NCI-H2081 treated with DMSO at 0.1 percent for 48 hours (cell line): ENCODE measurements around the gene DOK5.
"Not testable (repeated sequence)": the region's sequence is repeated elsewhere in the genome, so short reads cannot be mapped to it uniquely, and the experiment has no call there.

Experiments
- DNase-seq: peaks from one replicate; lab custom pipeline; 2025; lab: John Stamatoyannopoulos, UW

Gene DOK5

DNA sequence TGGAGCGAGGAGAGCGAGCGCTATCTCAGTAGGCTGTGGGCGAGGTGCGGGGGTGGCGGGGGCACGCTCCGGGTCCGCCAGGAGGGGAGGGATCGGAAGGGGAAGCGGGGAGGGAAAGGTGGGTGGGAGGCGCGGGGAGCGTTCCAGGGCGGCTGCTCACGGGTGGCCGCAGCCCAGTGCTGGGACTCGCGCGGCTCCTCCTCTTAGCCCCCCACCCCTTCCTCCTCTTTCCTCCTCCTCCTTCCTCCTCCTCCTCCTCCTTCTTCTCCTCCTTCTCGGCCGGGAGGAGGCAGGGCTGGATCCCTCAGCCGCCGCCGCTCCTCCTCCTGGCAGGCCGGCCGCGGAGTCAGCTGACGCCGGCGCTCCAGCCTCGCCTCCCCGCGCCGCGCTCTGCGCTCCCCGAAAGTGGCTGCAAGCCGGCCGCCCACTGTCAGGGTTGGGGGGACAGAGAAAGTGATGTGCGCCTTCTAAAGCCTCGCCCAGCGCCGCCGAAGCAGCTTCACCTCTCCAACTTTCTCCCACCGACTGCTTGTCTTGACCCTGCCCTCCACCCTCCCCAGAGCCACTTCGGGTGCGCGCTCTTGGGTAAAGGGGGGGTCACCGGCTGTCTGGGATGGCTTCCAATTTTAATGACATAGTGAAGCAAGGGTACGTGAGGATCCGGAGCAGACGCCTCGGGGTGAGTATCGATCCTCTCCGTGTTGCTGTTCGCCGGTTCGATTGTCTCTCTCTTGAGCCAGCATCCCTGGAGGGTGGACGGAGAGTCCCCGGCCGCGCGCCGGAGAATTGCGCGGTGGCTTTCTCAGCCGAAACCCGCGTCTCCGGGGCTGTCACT is at the start of gene DOK5:
Gene DOK5, plus strand, starts transcription at position 260 of the 835 bp plus-strand sequence. Its CDS starts 354 bp downstream, at position 614.
- DNase-seq, result no peak

DNA sequence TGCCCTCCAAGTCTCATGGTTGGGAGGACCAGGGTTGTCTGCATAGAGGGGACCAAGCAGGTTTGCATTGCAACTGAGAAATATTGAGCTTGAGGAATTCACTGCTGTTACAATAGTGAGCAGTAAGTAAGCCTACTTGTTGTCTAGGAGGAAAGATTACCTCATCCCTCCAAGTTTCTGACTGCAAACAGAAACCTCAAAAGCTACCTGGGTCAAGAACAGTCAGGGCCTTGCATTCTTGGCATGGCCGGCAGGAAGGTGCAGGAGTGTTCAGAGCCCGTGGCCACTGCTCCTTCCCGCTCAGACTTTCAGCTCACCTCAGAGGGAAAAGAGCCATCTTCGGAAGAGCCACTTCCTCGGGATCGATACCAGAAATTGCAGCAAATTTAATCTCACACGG is 46.0 kb upstream of the DOK5 start:
- no peak for DNase-seq

DNA sequence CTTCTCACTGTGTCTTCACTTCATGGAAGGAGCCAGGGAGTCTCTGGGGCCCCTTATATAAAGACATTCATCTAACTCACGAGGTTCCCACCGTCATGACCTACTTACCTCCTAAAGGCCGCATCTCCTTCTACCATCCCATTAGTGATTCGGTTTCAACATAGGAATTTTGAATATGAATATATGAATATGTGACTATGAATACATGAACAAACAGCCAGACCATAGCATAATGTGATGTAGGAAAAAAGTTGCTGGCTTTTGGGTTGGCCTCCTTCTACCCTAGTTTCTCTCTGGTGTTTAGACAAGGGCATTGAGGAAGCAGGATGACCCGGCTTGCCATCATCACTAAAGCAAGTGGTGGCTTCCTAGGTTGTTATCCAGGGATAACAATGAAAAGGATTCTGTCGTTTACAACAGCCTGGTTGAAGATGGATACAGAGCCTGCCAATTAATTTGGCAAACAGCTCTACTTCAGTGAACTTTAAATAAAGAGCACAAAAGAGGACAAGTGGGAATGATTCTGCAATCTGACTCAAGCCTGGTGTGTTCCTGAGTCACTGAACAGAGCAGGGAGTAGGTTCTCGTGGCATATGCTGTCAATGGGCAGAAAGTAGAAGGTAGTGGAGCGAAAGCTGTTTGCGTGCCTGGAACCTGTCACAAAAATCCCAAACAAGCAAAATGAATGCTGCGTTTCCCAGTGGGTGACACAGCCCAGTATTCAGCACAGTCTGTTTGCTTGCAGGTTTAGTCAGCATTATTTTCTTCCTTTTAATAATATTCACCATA is 44.0 kb upstream of the DOK5 start:
- no peak for DNase-seq

DNA sequence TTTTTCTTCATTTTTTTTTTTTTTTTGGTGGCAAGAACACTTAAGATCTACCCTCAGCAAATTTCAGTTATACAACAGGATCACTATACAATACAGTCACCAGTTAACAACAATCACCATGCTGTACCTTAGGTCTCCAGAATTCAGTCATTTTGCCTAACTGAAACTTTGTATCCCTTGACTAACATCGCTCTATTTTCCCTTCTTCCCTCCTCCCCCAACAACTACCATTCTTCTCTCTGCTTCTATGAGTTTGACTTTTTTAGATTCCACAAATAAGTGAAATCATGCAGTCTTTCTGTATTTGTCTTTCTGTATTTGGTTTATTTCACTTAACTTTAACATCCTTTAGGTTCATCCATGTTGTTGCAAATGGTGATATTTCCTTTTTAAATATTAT is 42.4 kb upstream of the DOK5 start:
- no peak for DNase-seq

DNA sequence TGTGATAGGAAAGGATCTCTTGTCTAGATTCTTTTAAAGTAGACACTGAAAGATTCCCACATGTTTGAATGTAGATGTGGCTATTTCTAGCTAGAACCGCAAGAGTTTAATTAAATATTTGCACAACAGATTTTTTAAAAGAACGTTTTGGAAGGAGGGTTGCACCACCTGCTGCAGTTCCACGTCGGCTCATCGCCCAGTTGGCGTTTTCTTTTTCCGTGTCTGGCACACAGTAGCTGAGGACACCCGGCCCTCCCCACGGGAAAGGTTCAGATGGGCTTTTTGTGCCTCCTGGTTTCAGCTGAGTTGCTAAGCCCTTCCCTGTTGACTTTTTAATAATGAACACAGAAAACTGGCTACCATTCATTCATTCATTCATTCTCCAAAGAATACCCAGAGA is 41.8 kb upstream of the DOK5 start:
- DNase-seq, result no peak

DNA sequence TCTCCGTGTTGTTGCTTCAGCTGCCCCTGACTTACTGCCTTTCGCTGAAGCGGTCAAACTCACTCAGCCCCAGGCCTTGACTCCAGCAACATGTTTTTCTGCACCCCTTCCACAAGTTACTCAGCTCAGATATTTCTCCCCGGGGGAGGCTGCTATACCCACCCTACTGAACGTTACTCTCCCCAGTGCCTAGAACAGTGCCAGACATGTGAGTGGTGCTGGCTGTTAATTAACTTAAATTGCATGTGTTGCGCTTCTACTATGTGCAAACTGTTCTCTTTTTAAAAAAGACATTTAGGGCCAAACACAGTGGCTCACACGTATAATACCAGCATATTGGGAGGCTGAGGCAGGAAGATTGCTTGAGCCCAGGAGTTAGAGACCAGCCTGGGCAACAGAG is 41.2 kb upstream of the DOK5 start:
- no peak for DNase-seq

DNA sequence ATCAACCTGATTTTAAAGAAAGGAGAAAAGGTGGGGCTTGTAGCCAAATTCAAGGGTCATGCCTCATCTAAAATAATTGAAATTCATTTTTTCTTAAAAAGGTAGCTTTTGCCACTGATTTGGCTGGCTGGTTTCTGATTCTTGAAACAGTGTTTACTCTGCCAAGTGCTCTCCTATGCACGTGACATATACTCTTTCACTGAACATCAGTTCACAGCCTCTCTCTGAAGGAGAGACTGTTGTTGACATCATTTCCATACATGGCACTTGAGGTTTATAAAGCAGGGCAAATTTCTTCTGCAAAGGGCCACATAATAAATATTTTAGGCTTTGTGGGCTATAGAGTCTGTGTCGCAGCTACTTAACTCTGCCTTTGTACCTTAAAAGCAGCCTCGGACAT is 40.4 kb upstream of the DOK5 start:
- DNase-seq, result no peak

DNA sequence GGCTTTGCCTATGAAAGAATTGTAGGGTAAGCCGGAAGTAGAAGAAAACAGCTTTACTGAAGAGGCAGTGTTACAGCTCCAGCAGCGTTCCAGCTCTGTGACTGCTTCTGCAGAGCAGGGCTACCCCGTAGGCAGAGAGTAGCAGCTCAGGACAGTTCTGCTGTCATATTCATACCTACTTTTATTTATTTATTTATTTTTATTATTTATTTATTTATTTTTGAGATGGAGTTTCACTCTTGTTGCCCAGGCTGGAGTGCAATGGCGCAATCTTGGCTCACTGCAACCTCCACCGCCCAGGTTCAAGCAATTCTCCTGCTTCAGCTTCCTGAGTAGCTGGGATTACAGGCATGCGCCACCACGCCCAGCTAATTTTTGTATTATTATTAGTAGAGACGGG is 39.0 kb upstream of the DOK5 start:
- DNase-seq, result not testable (repeated sequence)

DNA sequence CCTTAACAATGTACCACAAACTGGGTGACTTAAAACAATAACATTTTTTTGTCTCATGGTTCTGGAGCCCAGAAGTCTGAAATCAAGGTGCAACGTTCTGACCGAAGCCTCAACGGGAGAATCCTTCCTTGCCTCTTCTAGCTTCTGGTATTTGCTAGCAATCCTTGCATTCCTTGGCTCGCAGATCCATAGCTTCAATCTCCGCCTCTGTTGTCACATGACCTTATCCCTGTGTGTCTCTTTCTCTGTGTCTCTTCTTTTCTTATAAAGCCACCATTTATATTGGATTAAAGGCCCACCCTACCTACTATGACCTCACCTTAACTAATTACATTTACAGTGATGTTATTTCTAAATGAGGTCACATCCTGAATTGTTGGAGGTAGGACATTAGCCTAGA is 37.2 kb upstream of the DOK5 start:
- DNase-seq, result no peak

DNA sequence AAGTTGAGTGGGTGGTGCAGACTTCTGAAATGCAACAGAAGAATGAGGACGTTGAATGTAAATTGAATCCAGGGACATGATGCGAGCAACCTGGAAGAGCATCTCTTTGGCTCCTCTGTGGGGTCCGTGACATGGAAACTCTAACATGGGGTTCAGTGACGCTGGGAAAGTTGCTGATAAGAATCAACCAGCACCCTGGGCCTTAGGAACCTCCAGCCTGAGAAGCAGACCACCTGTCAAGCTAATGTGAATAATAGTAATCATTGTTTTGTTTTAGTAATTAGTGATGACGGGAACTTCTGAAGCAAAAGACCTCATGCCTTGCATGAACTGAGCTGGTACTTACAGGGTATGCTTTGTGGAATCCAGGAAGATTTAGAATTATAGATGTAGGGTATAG is 25.2 kb upstream of the DOK5 start:
- no peak for DNase-seq

DNA sequence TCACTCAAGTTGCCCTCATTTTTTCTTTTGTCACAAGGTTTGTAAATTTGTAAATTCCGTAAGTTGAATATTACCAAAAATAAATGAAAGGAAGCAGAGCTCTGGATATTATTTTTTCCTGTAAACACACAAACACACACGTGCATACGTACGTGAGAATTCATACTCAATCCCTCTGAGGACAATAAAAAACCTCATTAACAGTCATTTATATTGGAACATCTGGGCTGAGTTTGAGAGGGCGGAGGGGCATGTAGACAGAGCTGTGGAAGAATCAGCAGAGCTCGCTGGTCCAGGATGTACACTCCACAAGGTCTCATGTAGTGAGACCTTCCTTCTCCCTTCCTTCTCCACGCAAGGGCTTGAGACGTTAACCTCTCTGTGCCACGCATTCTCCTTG is 24.2 kb upstream of the DOK5 start:
- DNase-seq, result no peak

DNA sequence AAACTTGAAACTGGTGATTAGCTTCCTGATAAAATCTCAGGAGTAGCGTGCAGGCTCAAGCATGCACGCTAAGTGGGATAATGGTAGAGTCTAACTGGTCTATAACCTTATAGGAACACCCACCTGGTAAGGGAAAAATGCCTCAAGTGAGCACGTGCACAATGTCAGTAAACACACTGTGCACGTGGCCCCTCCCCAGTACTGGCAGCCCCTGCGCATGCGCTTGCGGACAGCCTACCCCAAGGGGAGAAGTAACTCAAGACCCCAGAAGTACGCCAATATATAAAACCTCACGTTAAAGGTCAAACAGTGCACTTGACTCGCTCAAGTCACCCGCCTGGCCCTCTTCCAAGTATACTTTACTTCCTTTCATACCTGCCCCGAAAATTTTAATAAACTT is 23.1 kb upstream of the DOK5 start:
- no peak for DNase-seq

DNA sequence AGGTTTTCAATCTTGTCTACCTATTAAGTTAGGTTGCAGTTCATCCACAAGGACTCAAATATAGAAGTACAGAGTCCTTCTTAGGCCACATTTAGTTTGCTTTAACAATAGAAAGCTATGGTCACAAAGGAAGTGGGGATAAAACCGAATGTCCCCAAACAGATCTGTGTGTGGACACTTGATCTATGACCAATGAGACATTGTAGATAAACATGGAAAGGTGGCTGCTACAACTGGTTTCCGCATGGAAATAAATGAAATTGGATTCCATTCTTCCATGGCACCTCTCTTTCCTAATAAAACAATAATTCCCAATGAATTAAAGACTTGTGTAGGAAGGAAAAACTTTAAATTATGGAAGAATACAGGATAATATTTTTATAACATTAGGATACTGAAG is 20.4 kb upstream of the DOK5 start:
- DNase-seq, result no peak

DNA sequence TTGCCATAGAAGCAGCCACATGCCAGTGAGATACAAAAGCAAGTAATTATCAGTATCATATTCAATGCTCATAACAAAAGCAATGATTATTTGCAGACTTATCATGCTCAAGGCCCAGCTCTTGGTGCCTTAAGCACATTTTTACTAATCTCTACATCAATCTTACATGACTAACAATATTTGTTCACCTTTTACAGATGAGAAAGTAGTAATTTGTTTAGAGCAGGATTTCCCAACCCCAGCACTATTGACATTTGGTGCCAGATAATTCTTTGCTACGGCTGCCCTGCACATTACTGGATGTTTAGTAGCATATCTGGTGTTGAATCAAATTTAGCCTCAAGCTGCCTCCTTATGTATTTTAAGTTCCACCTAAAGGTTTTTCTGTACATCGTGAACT is 19.0 kb upstream of the DOK5 start:
- no peak for DNase-seq

DNA sequence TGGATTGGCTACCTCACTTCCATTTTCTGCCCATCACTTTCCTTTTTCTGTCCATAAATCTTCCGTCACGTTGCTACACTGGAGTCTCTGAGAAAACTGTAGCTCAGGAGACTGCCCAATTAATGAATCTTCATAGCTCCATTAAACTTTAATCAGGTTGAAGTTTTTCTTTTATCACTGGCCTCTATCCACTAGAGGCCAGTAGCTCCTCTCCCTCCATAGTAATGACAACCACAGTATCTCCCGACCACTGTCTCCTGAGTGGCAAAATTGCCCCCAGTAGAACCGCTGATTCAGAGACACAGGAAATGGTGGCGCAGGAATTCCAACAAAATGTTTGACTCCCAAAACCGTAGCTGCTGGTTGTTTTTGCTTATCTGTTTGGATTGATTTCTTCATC is 18.4 kb upstream of the DOK5 start:
- DNase-seq, result no peak

DNA sequence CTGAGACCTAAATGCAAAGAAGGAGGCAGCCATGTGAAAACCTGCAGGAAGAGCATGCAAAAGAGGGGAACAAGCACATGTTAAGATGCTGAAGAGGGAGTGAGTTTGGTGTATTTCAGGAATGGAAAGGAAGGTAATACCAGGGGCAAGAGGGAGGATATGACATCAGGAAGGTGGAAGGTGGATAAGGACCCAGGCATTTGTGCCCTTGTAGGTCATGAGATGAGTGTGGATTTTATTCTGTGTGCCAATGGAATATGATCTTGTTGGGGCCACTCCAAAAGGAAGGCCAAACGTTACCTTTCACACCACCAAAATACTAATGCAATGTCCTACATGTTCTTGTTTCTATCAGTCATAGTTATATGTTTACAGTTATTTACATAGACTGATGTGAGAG is 17.2 kb upstream of the DOK5 start:
- DNase-seq, result no peak

DNA sequence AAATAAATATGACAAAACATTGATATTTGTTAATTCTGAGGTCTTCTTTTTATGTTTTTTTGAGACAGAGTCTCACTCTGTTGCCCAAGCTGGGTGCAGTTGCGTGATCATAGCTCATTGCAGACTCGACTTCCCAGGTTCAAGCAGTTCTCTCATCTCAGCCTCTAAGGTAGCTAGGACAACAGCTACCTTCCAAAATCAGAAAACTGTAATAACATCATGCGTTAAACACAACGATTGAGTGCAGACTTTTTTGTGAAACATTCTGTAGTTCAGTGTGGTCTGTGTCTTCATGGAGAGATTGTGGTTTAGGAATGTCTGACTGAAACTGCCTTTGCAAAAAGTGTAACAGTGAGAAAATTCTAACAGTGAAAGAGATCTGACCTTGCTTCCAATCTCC is 16.1 kb upstream of the DOK5 start:
- DNase-seq, result no peak

DNA sequence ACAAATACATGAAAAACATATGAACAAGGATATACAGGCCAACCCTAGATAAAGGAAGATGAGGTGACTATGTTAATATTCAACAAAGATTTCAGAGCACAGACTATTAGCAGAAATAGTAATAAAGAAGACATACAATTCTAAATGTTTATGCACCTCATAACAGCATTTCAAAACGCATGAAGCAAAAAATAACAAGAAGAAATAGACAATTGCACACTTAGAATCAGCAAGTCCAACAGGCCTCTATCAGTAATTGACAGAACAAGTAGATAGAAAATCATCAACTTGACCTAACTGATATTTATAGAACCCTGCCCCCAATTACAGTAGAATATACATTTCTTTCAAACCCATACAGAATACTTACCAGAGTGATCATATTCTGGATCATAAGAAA is 11.4 kb upstream of the DOK5 start:
- DNase-seq, result no peak

DNA sequence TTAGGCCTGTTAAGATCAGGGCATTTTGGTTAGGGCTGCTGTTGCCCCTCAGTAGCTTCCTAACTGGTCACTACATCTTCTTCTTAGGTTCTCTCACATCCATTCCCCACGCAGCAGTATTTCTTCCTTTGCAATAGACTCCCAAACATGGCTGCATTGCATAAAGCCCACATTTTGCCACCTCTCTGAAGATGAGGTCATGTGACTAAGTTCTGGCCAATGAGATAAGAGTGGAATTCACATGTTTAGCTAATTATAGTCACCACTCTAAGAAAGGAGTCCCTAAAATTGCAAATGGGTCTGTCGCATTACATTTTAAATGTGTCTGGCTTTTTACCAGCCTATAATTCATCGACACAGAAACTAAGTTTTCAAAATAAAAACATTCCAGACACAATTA is 9.3 kb upstream of the DOK5 start:
- DNase-seq, result no peak

DNA sequence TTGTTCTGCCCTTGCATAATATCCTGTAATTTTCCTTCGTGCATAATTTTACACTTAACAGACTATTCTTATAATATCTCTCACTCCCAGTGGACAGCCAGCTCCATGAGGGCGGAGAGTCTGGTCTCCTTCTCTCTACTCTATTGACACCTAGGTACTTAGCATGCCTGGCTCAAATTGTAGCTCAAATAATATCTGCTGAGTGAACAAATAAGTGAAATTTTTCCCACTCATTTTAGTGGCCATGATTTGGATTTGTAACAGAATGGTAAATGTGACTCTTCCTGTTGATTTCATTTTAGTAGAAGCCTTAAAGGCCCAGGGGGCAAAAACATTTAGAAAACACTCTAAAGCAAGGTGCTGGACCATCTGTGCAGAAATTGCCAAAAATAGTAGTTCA is 7.8 kb upstream of the DOK5 start:
- DNase-seq, result no peak

DNA sequence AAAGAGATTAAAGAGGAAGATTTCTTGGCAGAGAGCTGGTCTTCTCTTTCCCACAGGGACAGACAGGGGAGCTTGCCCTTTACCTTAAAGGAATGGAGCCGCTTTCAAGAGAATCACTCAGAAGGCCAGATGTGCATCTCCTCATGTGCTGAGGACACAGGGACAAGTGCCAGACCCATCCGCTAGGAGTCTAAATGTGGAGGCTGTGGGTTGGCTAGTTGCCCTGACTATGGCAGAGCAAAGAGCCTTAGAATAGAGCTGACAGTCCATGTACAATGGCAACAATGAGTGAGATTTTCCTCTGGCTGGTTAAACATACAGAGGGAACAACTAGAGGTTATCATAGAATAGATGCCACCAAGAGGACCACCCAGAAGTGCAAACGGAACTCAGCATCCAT is 7.3 kb upstream of the DOK5 start:
- no peak for DNase-seq

DNA sequence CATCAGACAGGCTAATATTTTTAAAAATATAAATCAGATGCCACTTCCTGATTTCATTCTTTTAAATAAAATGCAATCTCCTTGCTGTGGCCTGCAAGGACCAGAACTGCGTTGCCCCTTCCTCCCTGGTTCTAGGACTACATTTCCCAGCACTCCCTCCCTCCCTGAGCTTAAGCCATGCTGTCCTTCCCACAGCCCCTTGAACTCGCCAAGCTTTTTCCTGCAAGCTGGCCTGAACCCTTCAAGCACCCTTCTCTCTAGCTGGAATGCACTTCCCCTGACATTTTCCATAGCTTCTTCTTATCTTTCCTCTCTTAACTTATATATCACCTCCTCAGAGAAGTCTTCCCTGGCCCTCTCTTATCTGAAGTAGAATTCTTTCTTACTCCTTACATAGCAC is 6.1 kb upstream of the DOK5 start:
- no peak for DNase-seq

DNA sequence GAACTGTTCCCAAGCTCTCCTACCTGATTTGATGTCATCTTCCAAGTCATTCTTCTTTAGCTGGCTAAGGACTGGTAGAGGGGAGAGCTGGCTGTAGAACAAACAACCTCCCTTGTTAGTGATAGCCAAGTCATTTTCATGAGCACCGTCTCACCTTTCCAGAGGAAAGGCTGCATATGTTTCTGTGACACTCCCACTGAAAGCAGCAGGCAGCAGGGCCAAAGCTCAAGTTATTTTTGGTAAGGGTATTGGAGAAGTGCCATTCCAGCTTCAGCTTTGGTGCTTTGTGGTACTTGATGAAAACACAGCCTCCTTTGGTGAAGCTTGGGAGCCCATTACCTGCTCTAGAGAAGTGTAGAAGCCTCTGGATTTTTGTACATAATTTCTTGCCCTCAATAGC is 5.4 kb upstream of the DOK5 start:
- no peak for DNase-seq

DNA sequence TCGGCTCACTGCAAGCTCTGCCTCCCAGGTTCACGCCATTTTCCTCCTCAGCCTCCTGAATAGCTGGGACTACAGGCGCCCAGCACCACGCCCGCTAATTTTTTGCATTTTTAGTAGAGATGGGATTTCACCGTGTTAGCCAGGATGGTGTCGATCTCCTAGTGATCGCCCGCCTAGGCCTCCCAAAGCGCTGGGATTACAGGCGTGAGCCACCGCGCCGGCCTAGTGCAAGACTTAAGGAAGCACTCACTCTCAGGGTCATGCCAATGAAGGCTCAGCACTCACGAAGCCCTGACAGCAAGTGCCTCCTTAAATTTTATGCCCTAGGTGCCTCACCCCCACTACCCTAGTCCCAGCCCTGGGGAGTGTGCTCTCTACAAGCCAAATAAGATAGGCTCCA is 4.7 kb upstream of the DOK5 start:
- no peak for DNase-seq
